Hepatocyte (in vitro differentiated cells): ENCODE measurements around the gene EML6. TPM values are rescaled to one million over a fixed set of nuclear protein-coding genes. Genes with fewer than 3 reads are reported as not detected.

Experiments
- DNase-seq: peaks from one replicate; pipeline ENCODE4 v3.0.0-alpha.2; 2016; ENCODE audit warnings: low spot score
- H2AFZ ChIP-seq: fragments of 200-600 bp; sonication (generic); 2 replicates; pipeline ENCODE4 v1.6.0; 2016; ENCODE audit warnings: antibody characterized with exemption, mild to moderate bottlenecking
- H3K27ac ChIP-seq: fragments of 200-600 bp; sonication (generic); 2 replicates; pipeline ENCODE4 v1.5.1; 2016; ENCODE audit warnings: mild to moderate bottlenecking
- H3K27me3 ChIP-seq: fragments of 200-600 bp; sonication (generic); 2 replicates; pipeline ENCODE4 v1.6.1; 2016
- H3K36me3 ChIP-seq: fragments of 200-600 bp; sonication (generic); replicated peaks from 2 replicates; pipeline ENCODE4 v1.5.1; 2016; ENCODE audit warnings: low read depth; ENCODE audit not compliant: insufficient read depth
- H3K4me1 ChIP-seq: fragments of 200-600 bp; sonication (generic); 2 replicates; pipeline ENCODE4 v1.5.1; 2016; ENCODE audit warnings: mild to moderate bottlenecking, moderate library complexity; ENCODE audit not compliant: insufficient read depth
- H3K4me2 ChIP-seq: fragments of 200-600 bp; sonication (generic); 2 replicates; pipeline ENCODE4 v1.6.0; 2016
- H3K4me3 ChIP-seq: fragments of 200-600 bp; sonication (generic); 2 replicates; pipeline ENCODE4 v1.5.1; 2016; ENCODE audit warnings: mild to moderate bottlenecking
- H3K79me2 ChIP-seq: fragments of 200-600 bp; sonication (generic); 2 replicates; pipeline ENCODE4 v1.6.0; 2017; ENCODE audit warnings: mild to moderate bottlenecking
- H3K9me2 ChIP-seq: fragments of 200-600 bp; sonication (generic); replicated peaks from 2 replicates; pipeline ENCODE4 v1.6.0; 2017; ENCODE audit warnings: mild to moderate bottlenecking; ENCODE audit not compliant: insufficient read depth
- H3K9me3 ChIP-seq: fragments of 200-600 bp; sonication (generic); 2 replicates; pipeline ENCODE4 v1.5.1; 2016; ENCODE audit warnings: low read depth, mild to moderate bottlenecking
- H4K20me1 ChIP-seq: fragments of 200-600 bp; sonication (generic); 2 replicates; pipeline ENCODE4 v1.6.0; 2016; ENCODE audit warnings: mild to moderate bottlenecking; ENCODE audit not compliant: insufficient read depth, poor library complexity, severe bottlenecking
- EZH2 ChIP-seq: fragments of 200-600 bp; sonication (generic); IDR thresholded peaks from 2 replicates; pipeline ENCODE4 v1.6.1; 2016; ENCODE audit warnings: antibody characterized with exemption, mild to moderate bottlenecking, borderline replicate concordance
- EZH2phosphoT487 ChIP-seq: fragments of 200-600 bp; sonication (generic); IDR thresholded peaks from one replicate; pipeline ENCODE4 v1.6.1; 2018; ENCODE audit warnings: antibody characterized with exemption, mild to moderate bottlenecking, low read depth, moderate library complexity; ENCODE audit not compliant: unreplicated experiment, severe bottlenecking
- WGBS: methylation state at CpG from one replicate; pipeline ENCODE4 v1.1.6; 2016; ENCODE audit warnings: low lambda C conversion rate; ENCODE audit errors: missing lambda C conversion rate; 5-methylcytosine and 5-hydroxymethylcytosine counted together
- polyA plus RNA-seq: library from polyadenylated mRNA; unstranded; fragments of >200 nt; fragmentation: Nextera tagmentation; extraction: Ambion mirVana; gene quantifications from 2 replicates; pipeline ENCODE4 v1.2.1, GENCODE V29; 2016
- total RNA-seq: library from RNA; depleted of rRNA; stranded (reverse); fragments of >200 nt; gene quantifications from 2 replicates; pipeline ENCODE4 v1.2.3, GENCODE V29; 2014
- TF ChIP-seq, protein P1 (sequence below): fragments of 200-600 bp; sonication (generic); IDR thresholded peaks from 2 replicates; pipeline ENCODE4 v1.5.1; 2016; ENCODE audit warnings: antibody characterized with exemption, mild to moderate bottlenecking; ENCODE audit not compliant: poor library complexity

Gene EML6
- total and polyA plus RNA-seq, 2 experiments from 2014 or later, result 1.9 to 4.0 TPM

DNA sequence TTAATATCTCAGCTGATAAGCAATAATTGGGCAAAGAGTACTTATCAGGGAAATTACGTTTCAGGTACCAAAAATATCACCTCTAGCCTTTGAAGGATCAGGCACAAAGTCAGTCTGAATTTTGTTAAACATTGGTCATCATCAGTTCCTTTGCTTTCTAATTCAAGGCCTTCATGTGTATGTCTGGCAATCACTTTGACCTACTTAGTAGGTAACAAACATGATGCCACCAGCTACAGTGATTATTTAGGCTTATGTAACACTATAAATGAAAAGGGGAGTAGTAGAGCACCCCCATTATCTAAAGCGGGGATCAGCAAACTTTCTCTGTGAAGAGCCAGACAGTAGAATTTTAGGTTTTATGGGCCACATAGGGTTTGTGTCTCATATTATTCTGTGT, 251.7 kb downstream of the EML6 start:
- no peaks in the 10 kb centered on the region for H3K27me3 ChIP-seq
- H3K79me2 ChIP-seq, result peaks cover 88% of the 10 kb centered on the region
- no peak overlapping the region for H3K4me3 ChIP-seq
- TF ChIP-seq, protein P1, sequence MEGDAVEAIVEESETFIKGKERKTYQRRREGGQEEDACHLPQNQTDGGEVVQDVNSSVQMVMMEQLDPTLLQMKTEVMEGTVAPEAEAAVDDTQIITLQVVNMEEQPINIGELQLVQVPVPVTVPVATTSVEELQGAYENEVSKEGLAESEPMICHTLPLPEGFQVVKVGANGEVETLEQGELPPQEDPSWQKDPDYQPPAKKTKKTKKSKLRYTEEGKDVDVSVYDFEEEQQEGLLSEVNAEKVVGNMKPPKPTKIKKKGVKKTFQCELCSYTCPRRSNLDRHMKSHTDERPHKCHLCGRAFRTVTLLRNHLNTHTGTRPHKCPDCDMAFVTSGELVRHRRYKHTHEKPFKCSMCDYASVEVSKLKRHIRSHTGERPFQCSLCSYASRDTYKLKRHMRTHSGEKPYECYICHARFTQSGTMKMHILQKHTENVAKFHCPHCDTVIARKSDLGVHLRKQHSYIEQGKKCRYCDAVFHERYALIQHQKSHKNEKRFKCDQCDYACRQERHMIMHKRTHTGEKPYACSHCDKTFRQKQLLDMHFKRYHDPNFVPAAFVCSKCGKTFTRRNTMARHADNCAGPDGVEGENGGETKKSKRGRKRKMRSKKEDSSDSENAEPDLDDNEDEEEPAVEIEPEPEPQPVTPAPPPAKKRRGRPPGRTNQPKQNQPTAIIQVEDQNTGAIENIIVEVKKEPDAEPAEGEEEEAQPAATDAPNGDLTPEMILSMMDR, result no peak
- no peak for TF ChIP-seq EZH2phosphoT487
- TF ChIP-seq EZH2, result no peak
- WGBS, result 93% methylated on average over 2 of the region's 2 CpGs
- H3K9me3 ChIP-seq, result no peaks in the 10 kb centered on the region
- H4K20me1 ChIP-seq, result peaks cover 66% of the 10 kb centered on the region
- H3K27ac ChIP-seq, result no peak overlapping the region
- no peak overlapping the region for H2AFZ ChIP-seq
- DNase-seq, result no peak
- H3K4me1 ChIP-seq, result peaks cover 16% of the 10 kb centered on the region
- H3K4me2 ChIP-seq, result no peak overlapping the region
- no peaks in the 10 kb centered on the region for H3K9me2 ChIP-seq
- H3K36me3 ChIP-seq, result no peaks in the 10 kb centered on the region

DNA sequence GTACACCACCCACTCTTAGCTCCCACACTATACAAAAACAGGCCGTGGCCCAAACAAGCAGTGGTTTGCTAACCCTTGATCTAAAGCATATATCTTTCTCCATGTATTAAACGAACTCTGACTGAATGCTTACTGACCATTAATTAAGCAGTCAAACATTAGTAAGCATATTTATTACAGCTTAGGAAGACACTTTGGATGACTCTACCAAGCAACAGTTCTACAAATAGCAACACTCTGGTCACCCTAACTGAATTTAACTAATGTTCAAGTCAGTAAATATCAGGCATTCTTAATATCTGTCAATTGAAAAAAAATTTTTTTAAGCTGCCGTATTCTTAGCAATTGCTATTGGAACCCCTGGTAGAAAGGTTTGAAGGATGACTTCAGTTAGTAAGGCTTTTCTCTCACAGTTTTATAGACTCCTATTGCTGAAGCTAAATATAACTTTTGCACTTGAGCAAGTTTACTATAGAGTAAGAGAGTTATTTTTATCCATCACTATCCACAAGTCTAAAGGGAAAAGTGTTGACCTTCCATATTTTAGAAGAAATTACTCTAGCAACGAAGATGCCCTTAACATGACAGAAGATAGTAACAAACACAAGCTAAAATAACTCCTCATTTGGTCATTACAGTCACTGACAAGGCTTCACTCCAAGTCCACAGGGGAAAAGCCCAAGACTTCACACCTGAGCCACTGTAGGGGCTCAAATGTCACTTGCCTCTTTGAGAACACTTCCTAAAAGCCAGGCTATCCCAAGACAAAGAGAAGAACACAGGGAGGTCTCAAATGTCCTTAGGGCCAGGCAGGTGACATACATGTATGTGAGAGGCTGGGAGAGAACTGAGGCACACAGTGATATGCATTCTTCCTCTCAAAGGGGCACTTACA, 252.4 kb downstream of the EML6 start:
- H3K4me2 ChIP-seq, result no peak overlapping the region
- no peaks in the 10 kb centered on the region for H3K36me3 ChIP-seq
- H3K4me1 ChIP-seq, result peaks cover 16% of the 10 kb centered on the region
- peaks cover 95% of the 10 kb centered on the region for H3K79me2 ChIP-seq
- no peaks in the 10 kb centered on the region for H3K9me2 ChIP-seq
- 92% methylated on average over 4 of the region's 4 CpGs for WGBS
- H4K20me1 ChIP-seq, result peaks cover 72% of the 10 kb centered on the region
- TF ChIP-seq, protein P1, result no peak
- TF ChIP-seq EZH2phosphoT487 (no peak), EZH2 (no peak)
- no peaks in the 10 kb centered on the region for H3K9me3 ChIP-seq
- H3K27me3 ChIP-seq, result no peaks in the 10 kb centered on the region
- no peak overlapping the region for H3K4me3 ChIP-seq
- H3K27ac ChIP-seq, result no peak overlapping the region
- no peak for DNase-seq
- no peak overlapping the region for H2AFZ ChIP-seq

DNA sequence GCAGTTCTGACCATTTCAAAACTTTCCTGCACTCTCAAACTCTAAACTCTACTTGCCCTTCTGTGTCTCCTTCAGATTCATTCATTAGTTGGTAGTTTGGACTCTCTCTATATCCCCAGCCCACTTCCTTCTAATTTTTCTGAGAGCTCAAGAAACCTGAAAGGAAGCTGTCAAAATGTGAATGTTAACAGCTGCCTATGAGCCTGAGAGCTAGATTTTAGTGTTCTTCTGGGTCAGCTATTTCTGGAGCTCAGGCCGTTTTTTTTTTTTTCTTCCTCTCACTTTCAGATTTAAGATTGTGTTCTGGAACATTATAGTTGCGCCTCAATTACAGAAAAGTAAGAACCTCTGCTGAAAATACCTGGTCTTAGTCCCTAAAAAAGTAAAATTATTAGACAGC, 253.7 kb downstream of the EML6 start:
- Histone ChIP-seq H3K4me3 (no peak overlapping the region), H3K27me3 (no peaks in the 10 kb centered on the region), H2AFZ (no peak overlapping the region), H3K27ac (peak overlapping the region; percentile 32), H3K9me2 (no peaks in the 10 kb centered on the region), H3K79me2 (peaks cover 98% of the 10 kb centered on the region), H3K4me1 (peaks cover 16% of the 10 kb centered on the region), H3K36me3 (no peaks in the 10 kb centered on the region), H4K20me1 (peaks cover 74% of the 10 kb centered on the region), H3K9me3 (no peaks in the 10 kb centered on the region), H3K4me2 (no peak overlapping the region)
- 65% methylated on average over 2 of the region's 2 CpGs for WGBS
- DNase-seq, result no peak
- TF ChIP-seq EZH2phosphoT487 (no peak), EZH2 (no peak)
- TF ChIP-seq, protein P1, result no peak
